Kidney (tissue), 22 donors: Measurements from ENCODE around the gene OR2M3. TPM values are rescaled to one million over a fixed set of nuclear protein-coding genes. Genes with fewer than 3 reads are reported as not detected.

Experiments
- DNase-seq, 5 donors: peaks; one replicate each; pipeline ENCODE4 v3.0.0-alpha.2; 2013 to 2020
- FAIRE-seq: peaks from 2 replicates; lab custom pipeline; 2012; peaks lifted over from hg19 to GRCh38; lab: Jason Lieb, UNC
- H3K27ac ChIP-seq, 2 donors: one replicate each; pipeline ENCODE4 v1.7.0; 2013; ENCODE audit warnings: low read depth in 2 of 2, low read length in 2 of 2, inconsistent platforms in 1 of 2
- H3K27me3 ChIP-seq: one replicate; pipeline ENCODE4 v1.7.1; 2013; ENCODE audit warnings: low read length, inconsistent platforms; ENCODE audit not compliant: control insufficient read depth, insufficient read depth
- H3K36me3 ChIP-seq, 3 donors: one replicate each; pipeline versions ENCODE4 v1.7.0 to v1.7.1; 2013; ENCODE audit warnings: low read length in 3 of 3, control low read depth in 1 of 3, inconsistent platforms in 1 of 3; ENCODE audit not compliant: insufficient read depth in 3 of 3, control insufficient read depth in 2 of 3
- H3K4me1 ChIP-seq, 3 donors: one replicate each; pipeline versions ENCODE4 v1.7.0 to v1.7.1; 2013; ENCODE audit warnings: low read length in 3 of 3, inconsistent platforms in 1 of 3, low read depth in 1 of 3; ENCODE audit not compliant: control insufficient read depth in 2 of 3, insufficient read depth in 2 of 3
- H3K4me3 ChIP-seq, 3 donors: one replicate each; pipeline versions ENCODE4 v1.7.0 to v1.8.1; 2013; ENCODE audit warnings: low read length in 3 of 3, control low read depth in 1 of 3, inconsistent platforms in 1 of 3
- H3K9ac ChIP-seq, 3 donors: one replicate each; pipeline versions ENCODE4 v1.7.0 to v1.7.1; 2013; ENCODE audit warnings: low read length in 3 of 3, control low read depth in 1 of 3, inconsistent platforms in 1 of 3
- H3K9me3 ChIP-seq, 3 donors: one replicate each; pipeline versions ENCODE4 v1.7.0 to v1.7.1; 2013; ENCODE audit warnings: low read length in 3 of 3, control low read depth in 1 of 3, inconsistent platforms in 1 of 3; ENCODE audit not compliant: control insufficient read depth in 2 of 3, insufficient read depth in 1 of 3
- intact Hi-C: fragments of 100-400 bp; cut with DNase I; formaldehyde crosslinking; loops from one replicate; pipeline ENCODE4 v1.11.1; 2022
- long read RNA-seq, 10 donors: library from polyadenylated mRNA in 1 of 10; unstranded in 1 of 10; transcript quantifications; one replicate each; pipeline ENCODE4 v2.0.0 and lab custom pipeline, GENCODE V29; 2021 to 2026
- polyA plus RNA-seq: library from polyadenylated mRNA; stranded (reverse); fragments of 350-450 nt; fragmentation: Illumina TruSeq; extraction: RNeasy Lipid Tissue Mini Kit (QIAGEN cat#74804); gene quantifications from one replicate; pipeline ENCODE4 v1.2.3, GENCODE V29; 2014; ENCODE audit warnings: low read depth, low replicate concordance; ENCODE audit not compliant: insufficient read depth
- total RNA-seq: library from RNA; stranded (reverse); fragmentation: NEBNext Ultra II Directional; extraction: Animal tissue kit (Norgen Biotek cat#: 25700); gene quantifications from one replicate; pipeline ENCODE4 v1.2.1, GENCODE V29; 2021
- TF ChIP-seq, protein P1 (sequence below): IDR thresholded peaks from 3 replicates; pipeline ENCODE4 v1.5.1; 2012; ENCODE audit warnings: mild to moderate bottlenecking, moderate library complexity, borderline replicate concordance; ENCODE audit not compliant: insufficient read depth; ENCODE audit errors: extremely low read depth
- donor health status: control.
- donor health status: control.
- donor health status: control.
- donor health status: control.
- donor health status: control.
- donor health status: DM: yes; HTN: yes; CAD: no.
- donor health status: Normal renal cell carcinoma (clear cell type).

OR2M3 gene
- total RNA-seq: not detected
- polyA plus RNA-seq: not detected
- long read RNA-seq, donor 1: 0 reads
- long read RNA-seq, donor 2: 0 reads
- long read RNA-seq, donor 3: 0 reads
- long read RNA-seq, donor 4: 0 reads
- long read RNA-seq, donor 5: 0 reads
- long read RNA-seq, donor 6: 0 reads
- long read RNA-seq, donor 7: 0 reads
- long read RNA-seq, donor 8: 0 reads
- long read RNA-seq, donor 9: 0 reads
- long read RNA-seq, donor 10: 0 reads

- FAIRE-seq: no peak
- Histone ChIP-seq H3K36me3 (no peaks in the 10 kb centered on the region), H3K4me3 (no peak within 1 kb of the TSS), H3K27ac (no peak within 1 kb of the TSS), H3K9ac (no peak within 1 kb of the TSS), H3K27me3 (no peaks in the 10 kb centered on the region), H3K4me1 (no peaks in the 10 kb centered on the region), H3K9me3 (peaks cover 0 to 5% (median 0%) of the 10 kb centered on the region in 3 donors)
- no peak for DNase-seq
- TF ChIP-seq, protein P1, sequence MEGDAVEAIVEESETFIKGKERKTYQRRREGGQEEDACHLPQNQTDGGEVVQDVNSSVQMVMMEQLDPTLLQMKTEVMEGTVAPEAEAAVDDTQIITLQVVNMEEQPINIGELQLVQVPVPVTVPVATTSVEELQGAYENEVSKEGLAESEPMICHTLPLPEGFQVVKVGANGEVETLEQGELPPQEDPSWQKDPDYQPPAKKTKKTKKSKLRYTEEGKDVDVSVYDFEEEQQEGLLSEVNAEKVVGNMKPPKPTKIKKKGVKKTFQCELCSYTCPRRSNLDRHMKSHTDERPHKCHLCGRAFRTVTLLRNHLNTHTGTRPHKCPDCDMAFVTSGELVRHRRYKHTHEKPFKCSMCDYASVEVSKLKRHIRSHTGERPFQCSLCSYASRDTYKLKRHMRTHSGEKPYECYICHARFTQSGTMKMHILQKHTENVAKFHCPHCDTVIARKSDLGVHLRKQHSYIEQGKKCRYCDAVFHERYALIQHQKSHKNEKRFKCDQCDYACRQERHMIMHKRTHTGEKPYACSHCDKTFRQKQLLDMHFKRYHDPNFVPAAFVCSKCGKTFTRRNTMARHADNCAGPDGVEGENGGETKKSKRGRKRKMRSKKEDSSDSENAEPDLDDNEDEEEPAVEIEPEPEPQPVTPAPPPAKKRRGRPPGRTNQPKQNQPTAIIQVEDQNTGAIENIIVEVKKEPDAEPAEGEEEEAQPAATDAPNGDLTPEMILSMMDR: no peak
- intact Hi-C loops: no loop called here
Measured at GRCh38 chr1:248196965-248197364, at the start of gene OR2M3. TSS of gene OR2M3 (plus strand) at chr1:248197265. CDS start at chr1:248203068, 5,803 bp downstream.

GRCh38 chr1:248152056-248152827 is 44.8 kb upstream of the OR2M3 start:
- FAIRE-seq: no peak

GRCh38 chr1:248155927-248156326 is 41.1 kb upstream of the OR2M3 start:
- H3K4me1 ChIP-seq: no peaks in the 10 kb centered on the region
- H3K27ac ChIP-seq: no peak overlapping the region
- H3K36me3 ChIP-seq: no peaks in the 10 kb centered on the region
- H3K4me3 ChIP-seq: no peak overlapping the region
- intact Hi-C loops: no loop called here
- DNase-seq (peak in 1 of 5 donors; percentile 4), FAIRE-seq (no peak)
- TF ChIP-seq, protein P1: no peak
- no peaks in the 10 kb centered on the region for H3K9me3 ChIP-seq
- no peak overlapping the region for H3K9ac ChIP-seq
- H3K27me3 ChIP-seq: no peaks in the 10 kb centered on the region

More at GRCh38 chr1:248152056-248152827, 44.8 kb upstream of the OR2M3 start:
- no peak overlapping the region for H3K27ac ChIP-seq
- DNase-seq: no peak
- H3K9me3 ChIP-seq: peaks cover 0 to 3% (median 2%) of the 10 kb centered on the region in 3 donors
- H3K4me1 ChIP-seq: no peaks in the 10 kb centered on the region
- H3K36me3 ChIP-seq: no peaks in the 10 kb centered on the region
- H3K27me3 ChIP-seq: no peaks in the 10 kb centered on the region
- intact Hi-C loops: no loop called here
- no peak overlapping the region for H3K9ac ChIP-seq
- no peak overlapping the region for H3K4me3 ChIP-seq
- TF ChIP-seq, protein P1: no peak
